HL-60 (cell line): ENCODE results near the gene CMTM5.

Experiments used
- POLR2AphosphoS5 ChIP-seq: IDR thresholded peaks from 2 replicates; pipeline ENCODE4 v1.6.1; 2012; ENCODE audit warnings: low read depth
- TF ChIP-seq, protein P1 (sequence below): IDR thresholded peaks from one replicate; pipeline ENCODE4 v1.5.1; 2011; ENCODE audit warnings: low read length, control low read depth, inconsistent platforms; ENCODE audit not compliant: insufficient read depth
- TF ChIP-seq, protein P2 (sequence below): IDR thresholded peaks from 2 replicates; pipeline ENCODE4 v1.6.1; 2012; ENCODE audit warnings: low read depth; ENCODE audit not compliant: insufficient replicate concordance

DNA sequence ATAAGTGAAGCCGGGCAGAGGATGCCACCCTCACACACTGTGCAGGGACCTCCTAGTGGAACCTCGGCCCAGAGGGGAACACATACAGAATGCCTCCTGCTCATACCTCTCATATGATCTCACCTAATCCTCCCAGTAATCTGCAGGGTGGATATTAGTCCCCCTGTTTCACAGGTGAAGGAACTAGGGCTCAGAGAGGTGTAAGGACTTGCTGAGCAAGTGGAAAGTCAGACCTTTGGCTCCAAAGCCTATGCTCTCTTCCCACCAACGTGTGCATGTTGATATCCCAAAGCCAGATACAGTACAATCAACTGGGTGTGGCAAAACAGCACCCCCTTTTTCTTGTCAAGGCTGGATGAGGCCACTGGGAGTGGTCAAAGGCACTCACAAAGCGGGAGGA is 27.1 kb downstream of the CMTM5 start:
- TF ChIP-seq POLR2AphosphoS5 = no peak
- TF ChIP-seq, protein P1, sequence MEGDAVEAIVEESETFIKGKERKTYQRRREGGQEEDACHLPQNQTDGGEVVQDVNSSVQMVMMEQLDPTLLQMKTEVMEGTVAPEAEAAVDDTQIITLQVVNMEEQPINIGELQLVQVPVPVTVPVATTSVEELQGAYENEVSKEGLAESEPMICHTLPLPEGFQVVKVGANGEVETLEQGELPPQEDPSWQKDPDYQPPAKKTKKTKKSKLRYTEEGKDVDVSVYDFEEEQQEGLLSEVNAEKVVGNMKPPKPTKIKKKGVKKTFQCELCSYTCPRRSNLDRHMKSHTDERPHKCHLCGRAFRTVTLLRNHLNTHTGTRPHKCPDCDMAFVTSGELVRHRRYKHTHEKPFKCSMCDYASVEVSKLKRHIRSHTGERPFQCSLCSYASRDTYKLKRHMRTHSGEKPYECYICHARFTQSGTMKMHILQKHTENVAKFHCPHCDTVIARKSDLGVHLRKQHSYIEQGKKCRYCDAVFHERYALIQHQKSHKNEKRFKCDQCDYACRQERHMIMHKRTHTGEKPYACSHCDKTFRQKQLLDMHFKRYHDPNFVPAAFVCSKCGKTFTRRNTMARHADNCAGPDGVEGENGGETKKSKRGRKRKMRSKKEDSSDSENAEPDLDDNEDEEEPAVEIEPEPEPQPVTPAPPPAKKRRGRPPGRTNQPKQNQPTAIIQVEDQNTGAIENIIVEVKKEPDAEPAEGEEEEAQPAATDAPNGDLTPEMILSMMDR = no peak
- TF ChIP-seq, protein P2, sequence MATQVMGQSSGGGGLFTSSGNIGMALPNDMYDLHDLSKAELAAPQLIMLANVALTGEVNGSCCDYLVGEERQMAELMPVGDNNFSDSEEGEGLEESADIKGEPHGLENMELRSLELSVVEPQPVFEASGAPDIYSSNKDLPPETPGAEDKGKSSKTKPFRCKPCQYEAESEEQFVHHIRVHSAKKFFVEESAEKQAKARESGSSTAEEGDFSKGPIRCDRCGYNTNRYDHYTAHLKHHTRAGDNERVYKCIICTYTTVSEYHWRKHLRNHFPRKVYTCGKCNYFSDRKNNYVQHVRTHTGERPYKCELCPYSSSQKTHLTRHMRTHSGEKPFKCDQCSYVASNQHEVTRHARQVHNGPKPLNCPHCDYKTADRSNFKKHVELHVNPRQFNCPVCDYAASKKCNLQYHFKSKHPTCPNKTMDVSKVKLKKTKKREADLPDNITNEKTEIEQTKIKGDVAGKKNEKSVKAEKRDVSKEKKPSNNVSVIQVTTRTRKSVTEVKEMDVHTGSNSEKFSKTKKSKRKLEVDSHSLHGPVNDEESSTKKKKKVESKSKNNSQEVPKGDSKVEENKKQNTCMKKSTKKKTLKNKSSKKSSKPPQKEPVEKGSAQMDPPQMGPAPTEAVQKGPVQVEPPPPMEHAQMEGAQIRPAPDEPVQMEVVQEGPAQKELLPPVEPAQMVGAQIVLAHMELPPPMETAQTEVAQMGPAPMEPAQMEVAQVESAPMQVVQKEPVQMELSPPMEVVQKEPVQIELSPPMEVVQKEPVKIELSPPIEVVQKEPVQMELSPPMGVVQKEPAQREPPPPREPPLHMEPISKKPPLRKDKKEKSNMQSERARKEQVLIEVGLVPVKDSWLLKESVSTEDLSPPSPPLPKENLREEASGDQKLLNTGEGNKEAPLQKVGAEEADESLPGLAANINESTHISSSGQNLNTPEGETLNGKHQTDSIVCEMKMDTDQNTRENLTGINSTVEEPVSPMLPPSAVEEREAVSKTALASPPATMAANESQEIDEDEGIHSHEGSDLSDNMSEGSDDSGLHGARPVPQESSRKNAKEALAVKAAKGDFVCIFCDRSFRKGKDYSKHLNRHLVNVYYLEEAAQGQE = no peak
